ENCODE results near the gene GNG11.

Gene GNG11

GRCh38 chr7:93873998-93874574 is 47.4 kb upstream of the GNG11 start (continued):
- no peak for TF ChIP-seq ZNF530 (tag by site-specific recombination; IDR thresholded peaks at IDR 0.05; ENCODE audit: low read depth)
- TF ChIP-seq ZNF776 (tag by site-specific recombination; IDR thresholded peaks at IDR 0.05; ENCODE audit: borderline replicate concordance), result no peak

- Histone ChIP-seq H3K9me3 (ENCODE audit: control insufficient read depth, insufficient read depth, low read depth, low read length) (no peaks in the 10 kb centered on the region), H3K27ac (ENCODE audit: extremely low read depth, low read depth, low read length) (no peak overlapping the region), H3K4me1 (ENCODE audit: control insufficient read depth, insufficient read depth, low read length) (no peaks in the 10 kb centered on the region), H3K36me3 (ENCODE audit: control insufficient read depth in 2 of 2, insufficient read depth in 1 of 2, low read length in 2 of 2) (no peaks in the 10 kb centered on the region), H3K4me3 (ENCODE audit: low read depth, low read length) (no peak overlapping the region)
- POLR2A ChIA-PET, result no interaction called here
- CTCF ChIA-PET, result no interaction called here
- TF ChIP-seq GLIS1 (tag by site-specific recombination; IDR thresholded peaks at IDR 0.05) (no peak), ELK4 (IDR thresholded peaks at IDR 0.05; ENCODE audit: borderline replicate concordance, low read depth, low read length) (no peak), ZNF280D (tag by site-specific recombination; IDR thresholded peaks at IDR 0.05) (no peak), ZBTB44 (tag by site-specific recombination; IDR thresholded peaks at IDR 0.05) (no peak), OVOL3 (tag by site-specific recombination; IDR thresholded peaks at IDR 0.05) (no peak), AEBP2 (tag by site-specific recombination; IDR thresholded peaks at IDR 0.05; ENCODE audit: borderline replicate concordance) (no peak), ATF2 (tag by site-specific recombination; IDR thresholded peaks at IDR 0.05; ENCODE audit: low read depth) (no peak), ZNF664 (tag by site-specific recombination; IDR thresholded peaks at IDR 0.05) (no peak), ZNF510 (tag by site-specific recombination; IDR thresholded peaks at IDR 0.05; ENCODE audit: insufficient replicate concordance) (no peak), ZNF214 (tag by site-specific recombination; IDR thresholded peaks at IDR 0.05; ENCODE audit: borderline replicate concordance) (no peak), ZNF155 (tag by site-specific recombination; IDR thresholded peaks at IDR 0.05) (no peak), MEIS1 (CRISPR knock-in tag; IDR thresholded peaks at IDR 0.05; ENCODE audit: borderline replicate concordance) (no peak), PRDM1 (tag by site-specific recombination; IDR thresholded peaks at IDR 0.05) (no peak)
Measured at GRCh38 chr7:93877742-93878141, 43.8 kb upstream of the GNG11 start.
